ENCODE data around the gene ESPN.

The ESPN gene, protein sequence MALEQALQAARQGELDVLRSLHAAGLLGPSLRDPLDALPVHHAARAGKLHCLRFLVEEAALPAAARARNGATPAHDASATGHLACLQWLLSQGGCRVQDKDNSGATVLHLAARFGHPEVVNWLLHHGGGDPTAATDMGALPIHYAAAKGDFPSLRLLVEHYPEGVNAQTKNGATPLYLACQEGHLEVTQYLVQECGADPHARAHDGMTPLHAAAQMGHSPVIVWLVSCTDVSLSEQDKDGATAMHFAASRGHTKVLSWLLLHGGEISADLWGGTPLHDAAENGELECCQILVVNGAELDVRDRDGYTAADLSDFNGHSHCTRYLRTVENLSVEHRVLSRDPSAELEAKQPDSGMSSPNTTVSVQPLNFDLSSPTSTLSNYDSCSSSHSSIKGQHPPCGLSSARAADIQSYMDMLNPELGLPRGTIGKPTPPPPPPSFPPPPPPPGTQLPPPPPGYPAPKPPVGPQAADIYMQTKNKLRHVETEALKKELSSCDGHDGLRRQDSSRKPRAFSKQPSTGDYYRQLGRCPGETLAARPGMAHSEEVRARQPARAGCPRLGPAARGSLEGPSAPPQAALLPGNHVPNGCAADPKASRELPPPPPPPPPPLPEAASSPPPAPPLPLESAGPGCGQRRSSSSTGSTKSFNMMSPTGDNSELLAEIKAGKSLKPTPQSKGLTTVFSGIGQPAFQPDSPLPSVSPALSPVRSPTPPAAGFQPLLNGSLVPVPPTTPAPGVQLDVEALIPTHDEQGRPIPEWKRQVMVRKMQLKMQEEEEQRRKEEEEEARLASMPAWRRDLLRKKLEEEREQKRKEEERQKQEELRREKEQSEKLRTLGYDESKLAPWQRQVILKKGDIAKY

GRCh38 chr1:6424619-6425593, at the start of gene ESPN:
ESPN (plus strand) TSS chr1:6424776; CDS start chr1:6424956, 180 bp downstream.
- no peak within 1 kb of the TSS; the same call in 1 of the 2 replicates for H3K4me3 ChIP-seq (ENCODE audit: low read depth, low read length)
- TF ChIP-seq, protein P1, sequence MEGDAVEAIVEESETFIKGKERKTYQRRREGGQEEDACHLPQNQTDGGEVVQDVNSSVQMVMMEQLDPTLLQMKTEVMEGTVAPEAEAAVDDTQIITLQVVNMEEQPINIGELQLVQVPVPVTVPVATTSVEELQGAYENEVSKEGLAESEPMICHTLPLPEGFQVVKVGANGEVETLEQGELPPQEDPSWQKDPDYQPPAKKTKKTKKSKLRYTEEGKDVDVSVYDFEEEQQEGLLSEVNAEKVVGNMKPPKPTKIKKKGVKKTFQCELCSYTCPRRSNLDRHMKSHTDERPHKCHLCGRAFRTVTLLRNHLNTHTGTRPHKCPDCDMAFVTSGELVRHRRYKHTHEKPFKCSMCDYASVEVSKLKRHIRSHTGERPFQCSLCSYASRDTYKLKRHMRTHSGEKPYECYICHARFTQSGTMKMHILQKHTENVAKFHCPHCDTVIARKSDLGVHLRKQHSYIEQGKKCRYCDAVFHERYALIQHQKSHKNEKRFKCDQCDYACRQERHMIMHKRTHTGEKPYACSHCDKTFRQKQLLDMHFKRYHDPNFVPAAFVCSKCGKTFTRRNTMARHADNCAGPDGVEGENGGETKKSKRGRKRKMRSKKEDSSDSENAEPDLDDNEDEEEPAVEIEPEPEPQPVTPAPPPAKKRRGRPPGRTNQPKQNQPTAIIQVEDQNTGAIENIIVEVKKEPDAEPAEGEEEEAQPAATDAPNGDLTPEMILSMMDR (IDR thresholded peaks at IDR 0.05; ENCODE audit: low read depth, low read length, missing control alignments), result no peak
- DNase-seq (ENCODE audit: low read depth), result no peak

DNA sequence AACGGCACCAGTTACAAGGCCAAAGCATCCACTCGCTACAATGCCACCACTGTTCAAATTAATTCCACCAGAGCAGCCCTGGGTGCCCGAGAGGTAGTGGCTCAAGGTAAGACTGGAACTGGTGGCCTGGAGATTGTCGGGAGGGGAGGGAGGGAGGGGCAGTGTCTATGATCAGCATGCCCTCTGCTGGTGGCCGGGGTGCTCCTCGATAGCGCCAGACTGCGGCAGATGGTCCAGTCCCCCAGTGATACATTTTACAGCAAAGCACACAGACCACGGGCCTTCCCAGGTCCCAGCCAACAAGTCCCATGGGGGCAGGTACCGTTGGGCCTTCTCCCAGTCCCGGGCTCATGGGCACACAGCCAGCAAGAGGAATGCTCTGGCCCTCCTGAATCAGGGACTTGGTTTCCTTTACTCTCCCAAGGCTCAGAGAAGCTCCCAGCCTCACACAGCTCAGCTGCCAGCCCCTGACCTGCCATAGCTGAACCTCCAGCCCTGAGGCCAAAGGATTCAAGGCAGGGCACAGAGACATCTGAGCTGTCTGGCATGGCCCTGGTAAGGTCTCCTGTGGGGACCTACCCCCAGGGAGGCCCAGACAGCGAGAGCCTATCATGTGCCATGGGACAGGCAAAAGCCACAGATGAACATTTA, 46.4 kb upstream of the ESPN start:
- DNase-seq (ENCODE audit: low read depth), result no peak
- TF ChIP-seq, protein P1 (IDR thresholded peaks at IDR 0.05; ENCODE audit: low read depth, low read length, missing control alignments), result no peak
- H3K4me3 ChIP-seq (ENCODE audit: low read depth, low read length), result no peak overlapping the region

DNA sequence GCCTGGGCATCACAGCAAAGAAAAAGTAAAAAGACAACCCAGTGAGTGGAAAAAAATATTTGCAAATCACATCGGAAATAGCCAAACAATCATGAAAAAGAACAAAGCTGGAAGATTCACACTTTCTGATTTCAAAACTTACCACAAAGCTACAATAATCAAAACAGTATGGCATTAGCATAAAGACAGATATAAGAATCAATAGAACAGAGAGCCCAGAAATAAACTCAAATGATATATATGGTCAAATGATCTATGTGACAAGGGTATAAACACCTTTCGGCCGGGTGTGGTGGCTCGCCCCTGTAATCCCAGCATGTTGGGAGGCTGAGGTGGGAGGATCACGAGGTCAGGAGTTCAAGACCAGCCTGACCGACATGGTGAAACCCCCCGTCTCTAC, 44.5 kb upstream of the ESPN start:
- no peak overlapping the region for H3K4me3 ChIP-seq (ENCODE audit: low read depth, low read length)
- TF ChIP-seq, protein P1 (IDR thresholded peaks at IDR 0.05; ENCODE audit: low read depth, low read length, missing control alignments), result no peak
- DNase-seq (ENCODE audit: low read depth), result no peak

DNA sequence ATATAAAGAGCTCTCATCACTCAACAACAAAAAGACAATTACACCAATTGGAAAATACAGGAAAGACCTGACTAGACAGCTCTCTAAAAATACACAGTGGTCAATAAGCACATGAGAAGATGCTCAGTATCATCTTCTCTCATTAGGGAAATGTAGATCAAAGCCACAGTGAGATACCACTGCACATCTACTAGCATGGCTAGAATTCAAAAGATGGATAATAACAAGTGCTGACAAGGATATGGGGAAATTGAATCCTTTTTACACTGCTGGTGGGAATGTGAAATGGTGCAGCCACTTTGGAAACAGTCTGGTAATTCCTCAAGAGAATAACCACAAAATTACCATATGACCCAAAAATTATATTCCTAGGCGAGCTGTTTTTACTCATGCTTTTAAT, 40.4 kb upstream of the ESPN start:
- TF ChIP-seq, protein P1 (IDR thresholded peaks at IDR 0.05; ENCODE audit: low read depth, low read length, missing control alignments), result no peak
- no peak overlapping the region for H3K4me3 ChIP-seq (ENCODE audit: low read depth, low read length)
- DNase-seq (ENCODE audit: low read depth), result no peak

DNA sequence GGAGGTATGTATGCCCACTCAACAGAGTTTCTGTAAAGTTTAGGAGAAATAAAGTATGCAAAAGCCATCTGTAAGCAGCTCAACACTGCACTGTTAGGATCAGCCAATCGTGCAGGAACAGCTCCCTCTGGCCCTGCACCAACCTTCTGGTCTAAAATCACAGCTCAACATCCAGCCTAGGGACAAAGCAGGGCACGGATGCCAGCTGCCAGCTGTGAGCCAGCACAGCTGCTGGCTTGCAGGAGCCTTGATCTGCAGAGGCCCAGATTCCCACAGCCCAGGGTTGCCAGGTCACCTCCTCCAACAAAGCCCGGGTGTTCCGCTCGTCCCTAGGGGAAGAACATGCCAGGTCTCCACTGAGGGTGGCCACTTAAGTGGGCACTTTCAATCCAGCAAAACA, 39.6 kb upstream of the ESPN start:
- H3K4me3 ChIP-seq (ENCODE audit: low read depth, low read length), result no peak overlapping the region
- TF ChIP-seq, protein P1 (IDR thresholded peaks at IDR 0.05; ENCODE audit: low read depth, low read length, missing control alignments), result no peak

More for the DNA sequence above, 39.6 kb upstream of the ESPN start:
- no peak for DNase-seq (ENCODE audit: low read depth)

Data from GM12864 (cell line).